K562 (cell line): ENCODE data around the gene MSANTD1. TPM values are rescaled to one million over a fixed set of nuclear protein-coding genes. Genes with fewer than 3 reads are reported as not detected.

Source experiments
- ATAC-seq: fragments of 200-7000 bp; cut with Tn5 transposase; 3 replicates; pipeline ENCODE4 v1.9.1; 2020; ENCODE audit warnings: moderate library complexity
- BruUV-seq: library from RNA; stranded (reverse); fragments of 400-500 nt; replicated peaks from 2 replicates; lab custom pipeline; 2021; lab: Mats Ljungman, UMichigan
- CTCF ChIA-PET: fragments of 300-600 bp; formaldehyde crosslinking; extraction: SDS; loops from one replicate; lab custom pipeline; 2021; ENCODE audit warnings: low intra/inter-chr PET ratio; lab: Yijun Ruan, JAX
- POLR2A ChIA-PET: fragments of 300-600, 350-650 bp; sonication (Branson Sonifier 250); formaldehyde crosslinking; extraction: SDS; loops from one replicate; lab custom pipeline; 2021; ENCODE audit warnings: antibody characterized with exemption, inconsistent platforms; lab: Yijun Ruan, JAX
- DNase-seq, 4 experiments: peaks; one replicate each; pipeline versions ENCODE4 v3.0.0 to v3.0.0-alpha.2; 2011 to 2018; ENCODE audit warnings: low spot score in 3 of 4, mixed read lengths in 3 of 4; ENCODE audit errors: extremely low read depth in 1 of 4
- FAIRE-seq: peaks from 2 replicates; lab custom pipeline; 2011; peaks lifted over from hg19 to GRCh38; lab: Jason Lieb, UNC
- H2AFZ ChIP-seq: 2 replicates; pipeline ENCODE4 v1.6.0; 2011; ENCODE audit warnings: low read depth, low read length, control low read depth, inconsistent platforms
- H3K27ac ChIP-seq: fragments of 200-600 bp; 3 replicates; pipeline ENCODE4 v1.8.0; 2011; ENCODE audit warnings: low read depth, mild to moderate bottlenecking, control low read depth, inconsistent platforms, low read length, moderate library complexity, mixed read lengths; ENCODE audit errors: extremely low read depth
- H3K27me3 ChIP-seq, 2 experiments: fragments of 300-600 bp in 1 of 2; 2 replicates in 1 of 2; 3 replicates in 1 of 2; pipeline versions ENCODE4 v1.6.0 to v1.8.0; 2011; ENCODE audit warnings: inconsistent platforms in 2 of 2, low read length in 2 of 2, mild to moderate bottlenecking in 1 of 2, mixed read lengths in 1 of 2, moderate library complexity in 1 of 2; ENCODE audit not compliant: control insufficient read depth in 2 of 2, insufficient read depth in 2 of 2
- H3K36me3 ChIP-seq: fragments of 300-600 bp; 3 replicates; pipeline ENCODE4 v1.8.0; 2011; ENCODE audit warnings: mild to moderate bottlenecking, low read length, inconsistent platforms; ENCODE audit not compliant: control insufficient read depth, insufficient read depth
- H3K4me1 ChIP-seq, 2 experiments: fragments of 200-600 bp in 1 of 2; replicated peaks in 1 of 2; 2 replicates in 1 of 2; 3 replicates in 1 of 2; pipeline versions ENCODE4 v1.5.1 to v1.8.0; 2011; ENCODE audit warnings: inconsistent platforms in 2 of 2, low read length in 2 of 2, mild to moderate bottlenecking in 1 of 2, mixed read lengths in 1 of 2, moderate library complexity in 1 of 2; ENCODE audit not compliant: control insufficient read depth in 2 of 2, insufficient read depth in 2 of 2
- H3K4me2 ChIP-seq: 2 replicates; pipeline ENCODE4 v1.6.1; 2011; ENCODE audit warnings: low read length, control low read depth, inconsistent platforms, mixed read lengths; ENCODE audit not compliant: insufficient read depth
- H3K4me3 ChIP-seq: fragments of 200-600 bp; sonication (generic), shearing (Covaris generic); 2 replicates; pipeline ENCODE4 v1.5.1; 2016; ENCODE audit warnings: control low read depth, inconsistent platforms
- H3K79me2 ChIP-seq: fragments of 200-600 bp; 3 replicates; pipeline ENCODE4 v1.8.0; 2011; ENCODE audit warnings: low read length, inconsistent platforms; ENCODE audit not compliant: control insufficient read depth, insufficient read depth
- H3K9ac ChIP-seq, 2 experiments: 2 replicates each; pipeline versions ENCODE4 v1.6.0 to v1.6.1; 2011; ENCODE audit warnings: low read depth in 2 of 2, low read length in 2 of 2, control low read depth in 1 of 2, inconsistent platforms in 1 of 2, mild to moderate bottlenecking in 1 of 2, mixed read lengths in 1 of 2; ENCODE audit not compliant: insufficient read depth in 1 of 2
- H3K9me1 ChIP-seq: one replicate; pipeline ENCODE4 v1.6.0; 2011; ENCODE audit warnings: inconsistent platforms, mild to moderate bottlenecking, low read length, moderate library complexity; ENCODE audit not compliant: control insufficient read depth, insufficient read depth
- H3K9me3 ChIP-seq: replicated peaks from 2 replicates; pipeline ENCODE4 v1.5.1; 2011; ENCODE audit warnings: low read depth, low read length, inconsistent platforms; ENCODE audit not compliant: control insufficient read depth, insufficient read depth
- H4K20me1 ChIP-seq: replicated peaks from 2 replicates; pipeline ENCODE4 v1.6.1; 2011; ENCODE audit warnings: low read length, inconsistent platforms, mixed read lengths; ENCODE audit not compliant: control insufficient read depth, insufficient read depth
- FOXO4 ChIP-seq: fragments of 450-650 bp; formaldehyde crosslinking; IDR thresholded peaks from 2 replicates; pipeline ENCODE4 v1.4.0; 2020; ENCODE audit warnings: mild to moderate bottlenecking, moderate library complexity
- HNRNPK ChIP-seq: fragments of 200-400 bp; formaldehyde crosslinking; IDR thresholded peaks from one replicate; pipeline ENCODE4 v1.6.1; 2018; ENCODE audit warnings: mild to moderate bottlenecking, low read depth, low read length; ENCODE audit not compliant: poor library complexity, severe bottlenecking
- KHSRP ChIP-seq: fragments of 450-650 bp; IDR thresholded peaks from 2 replicates; pipeline ENCODE4 v1.6.1; 2017
- PHF8 ChIP-seq: fragments of 200-600 bp; sonication (generic); IDR thresholded peaks from 2 replicates; pipeline ENCODE4 v1.6.1; 2012; ENCODE audit warnings: mixed run types, mild to moderate bottlenecking, inconsistent platforms, low read length, moderate library complexity, borderline replicate concordance
- POLR3G ChIP-seq: IDR thresholded peaks from 2 replicates; pipeline ENCODE4 v1.6.1; 2011; ENCODE audit not compliant: insufficient read length, insufficient replicate concordance; ENCODE audit errors: extremely low read depth
- ZNF239 ChIP-seq: fragments of 250-450 bp; sonication (Bioruptor Pico); IDR thresholded peaks from 2 replicates; pipeline ENCODE4 v1.4.0; 2020; ENCODE audit warnings: mild to moderate bottlenecking
- WGBS: fragments of 100-300 bp; shearing (Covaris generic); methylation state at CpG from one replicate; pipeline ENCODE4 v1.1.6; 2016; ENCODE audit warnings: low coverage, mixed read lengths; ENCODE audit not compliant: insufficient coverage; ENCODE audit errors: missing lambda C conversion rate; 5-methylcytosine and 5-hydroxymethylcytosine counted together
- in situ Hi-C: fragments of 300-500 bp; cut with MboI; formaldehyde crosslinking; loops from 4 replicates; pipeline ENCODE4 v1.15.0; 2018; ENCODE audit warnings: inconsistent platforms, mixed read lengths
- intact Hi-C: fragments of 100-400 bp; cut with micrococcal nuclease; formaldehyde crosslinking; loops from 2 replicates; pipeline ENCODE4 v1.14.2; 2022
- polyA plus RNA-seq, 8 experiments: library from polyadenylated mRNA; depleted of rRNA in 4 of 8; stranded (reverse) in 5 of 8; unstranded in 3 of 8; fragments of >200 nt; fragmentation: Nextera tagmentation in 2 of 8; fragmentation: Illumina TruSeq in 1 of 8; extraction: Ambion mirVana in 2 of 8; extraction: Trizol in 1 of 8; gene quantifications; 2 replicates each; pipeline versions ENCODE4 v1.2.1 to v1.2.3, GENCODE V29; 2011 to 2014; ENCODE audit warnings: inconsistent platforms in 1 of 8, missing spikeins in 1 of 8
- total RNA-seq, 7 experiments: library from RNA; depleted of rRNA in 6 of 7; stranded (reverse); fragments of >200 nt in 6 of 7; fragmentation: Illumina TruSeq in 2 of 7; extraction: Trizol in 2 of 7; gene quantifications; 2 replicates each; pipeline versions ENCODE4 v1.2.1 to v1.2.3, GENCODE V29; 2011 to 2021; ENCODE audit warnings: low replicate concordance in 1 of 7

The MSANTD1 gene
- total and polyA plus RNA-seq, 9 of the 15 experiments (the other 6 are each of a cell fraction or from before 2014, with no cell fraction given): 0.04 to 0.09 (median 0.07) TPM; not detected in 6

- Histone ChIP-seq H2AFZ (no peak overlapping the region), H3K9me1 (no peaks in the 10 kb centered on the region), H3K79me2 (no peaks in the 10 kb centered on the region), H3K9ac (no peak overlapping the region), H3K4me1 (peaks cover 0 to 16% of the 10 kb centered on the region in 2 experiments; a peak in 1 of 5 replicates), H3K9me3 (no peaks in the 10 kb centered on the region), H4K20me1 (no peaks in the 10 kb centered on the region; the same call in none of the 2 replicates), H3K4me3 (no peak overlapping the region), H3K27me3 (peaks cover 70 to 79% of the 10 kb centered on the region in 2 experiments), H3K4me2 (no peak overlapping the region), H3K36me3 (no peaks in the 10 kb centered on the region), H3K27ac (no peak overlapping the region)
- FAIRE-seq (no peak), DNase-seq (no peak), ATAC-seq (no peak)
- no peak for TF ChIP-seq ZNF239 (CRISPR knock-in tag)
- TF ChIP-seq PHF8: no peak
- no peak for TF ChIP-seq FOXO4 (CRISPR knock-in tag)
- no peak for TF ChIP-seq KHSRP
- TF ChIP-seq HNRNPK: no peak
- TF ChIP-seq POLR3G: no peak
- ChIA-PET POLR2A (interaction anchor here (0.5 to 0.7 kb wide), 2 partner anchors 43 to 149 kb away, joined by 3 read pairs; no protein-coding TSS in a partner anchor), CTCF (no interaction called here)
- 13% methylated on average over 20 of the region's 38 CpGs for WGBS
- intact Hi-C loops: no loop called here
- in situ Hi-C loops: no loop called here
- no TSS peak for BruUV-seq
Observed at GRCh38 chr4:3285558-3286334, 36.8 kb downstream of the MSANTD1 start.
